ENCODE measurements around the gene STXBP1. TPM values are rescaled to one million over a fixed set of nuclear protein-coding genes. Genes with fewer than 3 reads are reported as not detected.

Gene STXBP1
- total and polyA plus RNA-seq, 9 of the 15 experiments (the other 6 are each of a cell fraction or from before 2014, with no cell fraction given) = 4.6 to 35.1 (median 9.7) TPM

- Histone ChIP-seq H3K9ac (ENCODE audit: insufficient read depth in 1 of 2, low read depth in 2 of 2, low read length in 2 of 2) (no peak overlapping the region), H3K9me3 (replicated peaks; ENCODE audit: control insufficient read depth, insufficient read depth, low read depth, low read length) (no peaks in the 10 kb centered on the region), H2AFZ (ENCODE audit: low read depth, low read length) (0 out of 2 replicates have a peak overlapping the region, but pooled peaks have one; percentile 16), H3K79me2 (ENCODE audit: control insufficient read depth, insufficient read depth, low read length) (no peaks in the 10 kb centered on the region), H4K20me1 (replicated peaks; ENCODE audit: control insufficient read depth, insufficient read depth, low read length) (no peaks in the 10 kb centered on the region; the same call in 1 of the 2 replicates), H3K27ac (ENCODE audit: extremely low read depth, low read depth, low read length) (no peak overlapping the region), H3K4me3 (no peak overlapping the region), H3K36me3 (ENCODE audit: control insufficient read depth, insufficient read depth, low read length) (no peaks in the 10 kb centered on the region), H3K9me1 (ENCODE audit: control insufficient read depth, insufficient read depth, low read length) (no peaks in the 10 kb centered on the region), H3K27me3 (ENCODE audit: control insufficient read depth in 2 of 2, insufficient read depth in 2 of 2, low read length in 2 of 2) (no peaks in the 10 kb centered on the region), H3K4me2 (ENCODE audit: insufficient read depth, low read length) (no peak overlapping the region), H3K4me1 (replicated peaks in 1 of 2; ENCODE audit: control insufficient read depth in 2 of 2, insufficient read depth in 2 of 2, low read length in 2 of 2) (peaks cover 10 to 16% of the 10 kb centered on the region in 2 experiments; a peak in 4 of 5 replicates)
- 82% methylated on average over 4 of the region's 4 CpGs for WGBS (ENCODE audit: insufficient coverage, low coverage, missing lambda C conversion rate)
- ATAC-seq (no peak), FAIRE-seq (no peak), DNase-seq (ENCODE audit: extremely low read depth in 1 of 4, low spot score in 3 of 4) (no peak)
- no TSS peak for BruUV-seq (replicated peaks)
- ChIA-PET CTCF (ENCODE audit: low intra/inter-chr PET ratio) (no interaction called here), POLR2A (interaction anchor here (0.6 to 1.3 kb wide), 3 partner anchors 10 to 29 kb away, joined by 3 to 4 read pairs (median 3); no protein-coding TSS in a partner anchor)
- intact Hi-C loops (cut with micrococcal nuclease) = no loop called here
- in situ Hi-C loops (cut with MboI) = no loop called here
- no peak for TF ChIP-seq ZNF224 (CRISPR knock-in tag; IDR thresholded peaks at IDR 0.05)
- TF ChIP-seq CC2D1A (IDR thresholded peaks at IDR 0.05) = no peak
- no peak for TF ChIP-seq DLX4 (CRISPR knock-in tag; IDR thresholded peaks at IDR 0.05)
These were observed 32.9 kb downstream of the STXBP1 start for GRCh38 chr9:127644943-127645342.

- POLR2A ChIA-PET = no interaction called here
- in situ Hi-C loops (cut with MboI) = no loop called here
- peaks cover 24 to 32% of the 10 kb centered on the region in 2 experiments for H3K4me1 ChIP-seq (replicated peaks in 1 of 2; ENCODE audit: control insufficient read depth in 2 of 2, insufficient read depth in 2 of 2, low read length in 2 of 2)
- H3K27ac ChIP-seq (ENCODE audit: extremely low read depth, low read depth, low read length) = no peak overlapping the region
- intact Hi-C loops (cut with micrococcal nuclease) = no loop called here
- no peaks in the 10 kb centered on the region; the same call in 1 of the 2 replicates for H4K20me1 ChIP-seq (replicated peaks; ENCODE audit: control insufficient read depth, insufficient read depth, low read length)
- WGBS (ENCODE audit: insufficient coverage, low coverage, missing lambda C conversion rate) = 0% methylated on average over 3 of the region's 3 CpGs
- no peak overlapping the region for H3K9ac ChIP-seq (ENCODE audit: insufficient read depth in 1 of 2, low read depth in 2 of 2, low read length in 2 of 2)
- H3K9me3 ChIP-seq (replicated peaks; ENCODE audit: control insufficient read depth, insufficient read depth, low read depth, low read length) = no peaks in the 10 kb centered on the region
- FAIRE-seq (no peak), DNase-seq (ENCODE audit: extremely low read depth in 1 of 4, low spot score in 3 of 4) (no peak), ATAC-seq (no peak)
- H3K27me3 ChIP-seq (ENCODE audit: control insufficient read depth in 2 of 2, insufficient read depth in 2 of 2, low read length in 2 of 2) = no peaks in the 10 kb centered on the region
- CTCF ChIA-PET (ENCODE audit: low intra/inter-chr PET ratio) = no interaction called here
- H2AFZ ChIP-seq (ENCODE audit: low read depth, low read length) = no peak overlapping the region
- no peak overlapping the region for H3K4me2 ChIP-seq (ENCODE audit: insufficient read depth, low read length)
- H3K36me3 ChIP-seq (ENCODE audit: control insufficient read depth, insufficient read depth, low read length) = peaks cover 4% of the 10 kb centered on the region
- BruUV-seq (replicated peaks) = no TSS peak
- no peaks in the 10 kb centered on the region for H3K9me1 ChIP-seq (ENCODE audit: control insufficient read depth, insufficient read depth, low read length)
- H3K4me3 ChIP-seq = no peak overlapping the region
- no peaks in the 10 kb centered on the region; the same call in 2 of the 3 replicates for H3K79me2 ChIP-seq (ENCODE audit: control insufficient read depth, insufficient read depth, low read length)
- TF ChIP-seq POLR2B (IDR thresholded peaks at IDR 0.05; ENCODE audit: low read depth, partially characterized antibody) (no peak), BCL6 (CRISPR knock-in tag; IDR thresholded peaks at IDR 0.05) (no peak), ZNF347 (CRISPR knock-in tag; IDR thresholded peaks at IDR 0.05; ENCODE audit: low read depth) (no peak), SMARCB1 (IDR thresholded peaks at IDR 0.05; ENCODE audit: insufficient read length, low read depth) (no peak), RUNX1 (IDR thresholded peaks at IDR 0.05; ENCODE audit: low read depth) (no peak), THAP7 (CRISPR knock-in tag; IDR thresholded peaks at IDR 0.05) (no peak)
- TF ChIP-seq, protein P1, sequence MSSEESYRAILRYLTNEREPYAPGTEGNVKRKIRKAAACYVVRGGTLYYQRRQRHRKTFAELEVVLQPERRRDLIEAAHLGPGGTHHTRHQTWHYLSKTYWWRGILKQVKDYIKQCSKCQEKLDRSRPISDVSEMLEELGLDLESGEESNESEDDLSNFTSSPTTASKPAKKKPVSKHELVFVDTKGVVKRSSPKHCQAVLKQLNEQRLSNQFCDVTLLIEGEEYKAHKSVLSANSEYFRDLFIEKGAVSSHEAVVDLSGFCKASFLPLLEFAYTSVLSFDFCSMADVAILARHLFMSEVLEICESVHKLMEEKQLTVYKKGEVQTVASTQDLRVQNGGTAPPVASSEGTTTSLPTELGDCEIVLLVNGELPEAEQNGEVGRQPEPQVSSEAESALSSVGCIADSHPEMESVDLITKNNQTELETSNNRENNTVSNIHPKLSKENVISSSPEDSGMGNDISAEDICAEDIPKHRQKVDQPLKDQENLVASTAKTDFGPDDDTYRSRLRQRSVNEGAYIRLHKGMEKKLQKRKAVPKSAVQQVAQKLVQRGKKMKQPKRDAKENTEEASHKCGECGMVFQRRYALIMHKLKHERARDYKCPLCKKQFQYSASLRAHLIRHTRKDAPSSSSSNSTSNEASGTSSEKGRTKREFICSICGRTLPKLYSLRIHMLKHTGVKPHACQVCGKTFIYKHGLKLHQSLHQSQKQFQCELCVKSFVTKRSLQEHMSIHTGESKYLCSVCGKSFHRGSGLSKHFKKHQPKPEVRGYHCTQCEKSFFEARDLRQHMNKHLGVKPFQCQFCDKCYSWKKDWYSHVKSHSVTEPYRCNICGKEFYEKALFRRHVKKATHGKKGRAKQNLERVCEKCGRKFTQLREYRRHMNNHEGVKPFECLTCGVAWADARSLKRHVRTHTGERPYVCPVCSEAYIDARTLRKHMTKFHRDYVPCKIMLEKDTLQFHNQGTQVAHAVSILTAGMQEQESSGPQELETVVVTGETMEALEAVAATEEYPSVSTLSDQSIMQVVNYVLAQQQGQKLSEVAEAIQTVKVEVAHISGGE (CRISPR knock-in tag; IDR thresholded peaks at IDR 0.05) = no peak
These were observed 35.4 kb downstream of the STXBP1 start for GRCh38 chr9:127647451-127647850.

All from K562 (cell line).